Measurements from ENCODE around the gene DNAJC3. TPM values are rescaled to one million over a fixed set of nuclear protein-coding genes. Genes with fewer than 3 reads are reported as not detected.
A peak's percentile ranks its signal among the peaks of the same experiment; 100 is the strongest.

The DNAJC3 gene
- total and polyA plus RNA-seq, 2 of the 13 experiments (the other 11 are each of a cell fraction or from before 2014, with no cell fraction given): 10.4 to 48.2 TPM

DNA sequence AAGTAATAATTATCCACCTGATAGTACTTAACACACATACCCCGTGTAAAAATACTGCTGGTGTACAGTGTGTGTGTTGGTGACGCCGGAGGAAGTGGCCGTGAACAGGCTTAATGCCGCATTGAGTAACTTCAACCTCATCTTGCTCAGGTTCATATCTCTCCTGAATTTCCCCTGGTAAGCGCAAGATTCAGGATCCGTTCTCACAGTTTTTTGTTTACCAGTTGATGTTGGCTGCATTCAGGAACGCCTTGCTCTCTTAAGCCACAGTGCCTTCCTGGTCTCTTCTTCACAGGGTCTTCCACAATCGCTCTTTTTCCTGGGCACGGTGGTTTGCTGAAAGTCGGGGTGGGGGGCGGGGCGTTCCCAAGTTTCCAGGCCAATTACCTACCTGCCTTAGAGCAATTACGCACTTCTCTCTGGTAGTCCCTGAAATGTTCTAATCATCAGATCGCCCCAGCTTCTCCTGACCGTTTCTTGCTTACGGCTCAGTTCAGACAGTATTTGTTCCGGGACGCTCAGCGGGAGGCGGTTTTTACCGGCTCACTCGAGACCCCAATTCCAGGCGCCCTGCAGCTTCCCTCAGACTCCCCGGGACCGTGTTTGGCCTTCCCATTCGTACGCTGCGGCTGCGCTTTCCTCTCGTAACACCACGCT, 706 bp upstream of the DNAJC3 start (continued):
- peak; percentile 4; the same call in 1 of the 2 replicates for TF ChIP-seq ZFP36L1 (CRISPR knock-in tag; IDR thresholded peaks at IDR 0.05)
- TF ChIP-seq SOX6 (IDR thresholded peaks at IDR 0.05): no peak
- TF ChIP-seq SOX6 (CRISPR knock-in tag; IDR thresholded peaks at IDR 0.05): no peak; the same call in 1 of the 2 replicates
- no peak for TF ChIP-seq TBP (CRISPR knock-in tag; IDR thresholded peaks at IDR 0.05)
- TF ChIP-seq HOXA7 (CRISPR knock-in tag; IDR thresholded peaks at IDR 0.05): no peak
- TF ChIP-seq ZNF7 (CRISPR knock-in tag; IDR thresholded peaks at IDR 0.05): no peak
- no peak for TF ChIP-seq TSC22D2 (CRISPR knock-in tag; IDR thresholded peaks at IDR 0.05; ENCODE audit: borderline replicate concordance)
- TF ChIP-seq MAFF (IDR thresholded peaks at IDR 0.05; ENCODE audit: low read depth, low read length): no peak
- no peak for TF ChIP-seq ZNF382 (CRISPR knock-in tag; IDR thresholded peaks at IDR 0.05; ENCODE audit: borderline replicate concordance)
- no peak for TF ChIP-seq XRCC5 (optimal IDR thresholded peaks at IDR 0.05; ENCODE audit: low read length)
- TF ChIP-seq ZNF20 (CRISPR knock-in tag; IDR thresholded peaks at IDR 0.05): no peak
- TF ChIP-seq HNRNPL (IDR thresholded peaks at IDR 0.05; ENCODE audit: low read depth, low read length): no peak
- TF ChIP-seq PRPF4 (IDR thresholded peaks at IDR 0.05; ENCODE audit: low read depth, low read length, poor library complexity, severe bottlenecking): no peak
- no peak for TF ChIP-seq ZNF567 (CRISPR knock-in tag; IDR thresholded peaks at IDR 0.05; ENCODE audit: borderline replicate concordance)
- TF ChIP-seq WIZ (CRISPR knock-in tag; IDR thresholded peaks at IDR 0.05): no peak
- TF ChIP-seq SMARCC2 (IDR thresholded peaks at IDR 0.05): no peak
- no peak for TF ChIP-seq KDM3A (CRISPR knock-in tag; IDR thresholded peaks at IDR 0.05; ENCODE audit: low read depth)
- TF ChIP-seq, protein P1, sequence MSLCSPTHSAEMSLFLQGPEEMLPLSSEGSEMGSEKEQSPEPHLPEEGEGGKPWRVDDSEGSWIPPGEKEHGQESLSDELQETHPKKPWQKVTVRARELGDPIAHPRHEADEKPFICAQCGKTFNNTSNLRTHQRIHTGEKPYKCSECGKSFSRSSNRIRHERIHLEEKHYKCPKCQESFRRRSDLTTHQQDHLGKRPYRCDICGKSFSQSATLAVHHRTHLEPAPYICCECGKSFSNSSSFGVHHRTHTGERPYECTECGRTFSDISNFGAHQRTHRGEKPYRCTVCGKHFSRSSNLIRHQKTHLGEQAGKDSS (CRISPR knock-in tag; IDR thresholded peaks at IDR 0.05; ENCODE audit: borderline replicate concordance, low read depth): no peak; the same call in 1 of the 2 replicates
- TF ChIP-seq, protein P2, sequence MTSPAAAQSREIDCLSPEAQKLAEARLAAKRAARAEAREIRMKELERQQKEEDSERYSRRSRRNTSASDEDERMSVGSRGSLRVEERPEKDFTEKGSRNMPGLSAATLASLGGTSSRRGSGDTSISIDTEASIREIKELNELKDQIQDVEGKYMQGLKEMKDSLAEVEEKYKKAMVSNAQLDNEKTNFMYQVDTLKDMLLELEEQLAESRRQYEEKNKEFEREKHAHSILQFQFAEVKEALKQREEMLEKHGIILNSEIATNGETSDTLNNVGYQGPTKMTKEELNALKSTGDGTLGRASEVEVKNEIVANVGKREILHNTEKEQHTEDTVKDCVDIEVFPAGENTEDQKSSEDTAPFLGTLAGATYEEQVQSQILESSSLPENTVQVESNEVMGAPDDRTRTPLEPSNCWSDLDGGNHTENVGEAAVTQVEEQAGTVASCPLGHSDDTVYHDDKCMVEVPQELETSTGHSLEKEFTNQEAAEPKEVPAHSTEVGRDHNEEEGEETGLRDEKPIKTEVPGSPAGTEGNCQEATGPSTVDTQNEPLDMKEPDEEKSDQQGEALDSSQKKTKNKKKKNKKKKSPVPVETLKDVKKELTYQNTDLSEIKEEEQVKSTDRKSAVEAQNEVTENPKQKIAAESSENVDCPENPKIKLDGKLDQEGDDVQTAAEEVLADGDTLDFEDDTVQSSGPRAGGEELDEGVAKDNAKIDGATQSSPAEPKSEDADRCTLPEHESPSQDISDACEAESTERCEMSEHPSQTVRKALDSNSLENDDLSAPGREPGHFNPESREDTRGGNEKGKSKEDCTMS (CRISPR knock-in tag; conservative IDR thresholded peaks at IDR 0.05): no peak
- no peak for TF ChIP-seq SIN3B (IDR thresholded peaks at IDR 0.05; ENCODE audit: low read length)
- TF ChIP-seq KMT2B (CRISPR knock-in tag; IDR thresholded peaks at IDR 0.05): no peak
- no peak for TF ChIP-seq EP300 (IDR thresholded peaks at IDR 0.05; ENCODE audit: low read depth in 2 of 2, low read length in 2 of 2)
- no peak for TF ChIP-seq EP300 (CRISPR knock-in tag; IDR thresholded peaks at IDR 0.05; ENCODE audit: borderline replicate concordance)
- TF ChIP-seq, protein P3, sequence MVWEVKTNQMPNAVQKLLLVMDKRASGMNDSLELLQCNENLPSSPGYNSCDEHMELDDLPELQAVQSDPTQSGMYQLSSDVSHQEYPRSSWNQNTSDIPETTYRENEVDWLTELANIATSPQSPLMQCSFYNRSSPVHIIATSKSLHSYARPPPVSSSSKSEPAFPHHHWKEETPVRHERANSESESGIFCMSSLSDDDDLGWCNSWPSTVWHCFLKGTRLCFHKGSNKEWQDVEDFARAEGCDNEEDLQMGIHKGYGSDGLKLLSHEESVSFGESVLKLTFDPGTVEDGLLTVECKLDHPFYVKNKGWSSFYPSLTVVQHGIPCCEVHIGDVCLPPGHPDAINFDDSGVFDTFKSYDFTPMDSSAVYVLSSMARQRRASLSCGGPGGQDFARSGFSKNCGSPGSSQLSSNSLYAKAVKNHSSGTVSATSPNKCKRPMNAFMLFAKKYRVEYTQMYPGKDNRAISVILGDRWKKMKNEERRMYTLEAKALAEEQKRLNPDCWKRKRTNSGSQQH (CRISPR knock-in tag; IDR thresholded peaks at IDR 0.05; ENCODE audit: low read depth): no peak
- TF ChIP-seq ZSCAN12 (CRISPR knock-in tag; IDR thresholded peaks at IDR 0.05): no peak
- TF ChIP-seq SATB2 (CRISPR knock-in tag; IDR thresholded peaks at IDR 0.05): no peak
- TF ChIP-seq, protein P4, sequence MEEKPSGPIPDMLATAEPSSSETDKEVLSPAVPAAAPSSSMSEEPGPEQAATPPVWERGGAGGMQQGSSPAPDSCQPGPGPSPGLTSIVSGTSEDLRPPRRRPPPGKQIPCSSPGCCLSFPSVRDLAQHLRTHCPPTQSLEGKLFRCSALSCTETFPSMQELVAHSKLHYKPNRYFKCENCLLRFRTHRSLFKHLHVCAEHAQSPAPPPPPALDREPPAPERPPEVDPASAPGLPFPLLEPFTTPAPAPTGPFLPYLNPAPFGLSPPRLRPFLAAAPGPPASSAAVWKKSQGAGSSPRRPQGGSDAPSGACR (CRISPR knock-in tag; IDR thresholded peaks at IDR 0.05): no peak
- no peak for TF ChIP-seq HCFC1 (IDR thresholded peaks at IDR 0.05; ENCODE audit: low read depth, low read length)
